GM21576 (cell line): ENCODE results near the gene AHSG.

Experiments
- ATAC-seq: cut with Tn5 transposase; IDR thresholded peaks from one replicate; pipeline ENCODE4 v1.9.1; 2021; ENCODE audit warnings: mild to moderate bottlenecking, moderate library complexity; ENCODE audit not compliant: unreplicated experiment

AHSG gene

DNA sequence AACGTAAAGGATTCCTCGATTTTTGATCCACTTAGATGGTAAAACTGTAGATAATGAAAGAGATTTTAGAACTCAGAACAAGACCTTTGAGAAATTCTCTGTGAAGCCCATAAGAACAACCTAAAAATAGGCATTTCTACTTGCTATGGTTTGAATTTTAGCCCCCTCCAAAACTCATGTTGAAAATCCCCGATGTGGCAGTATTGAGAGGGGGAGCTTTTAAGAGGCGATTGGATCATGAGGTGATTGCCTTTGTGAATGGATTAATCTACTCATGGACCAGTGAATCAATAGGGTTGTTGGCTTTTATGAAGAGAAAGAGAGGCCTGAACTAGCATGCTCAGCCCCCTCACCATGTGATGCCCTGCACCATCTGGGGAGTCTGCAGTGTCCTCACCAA lies 20.2 kb upstream of the AHSG start:
- ATAC-seq = no peak

DNA sequence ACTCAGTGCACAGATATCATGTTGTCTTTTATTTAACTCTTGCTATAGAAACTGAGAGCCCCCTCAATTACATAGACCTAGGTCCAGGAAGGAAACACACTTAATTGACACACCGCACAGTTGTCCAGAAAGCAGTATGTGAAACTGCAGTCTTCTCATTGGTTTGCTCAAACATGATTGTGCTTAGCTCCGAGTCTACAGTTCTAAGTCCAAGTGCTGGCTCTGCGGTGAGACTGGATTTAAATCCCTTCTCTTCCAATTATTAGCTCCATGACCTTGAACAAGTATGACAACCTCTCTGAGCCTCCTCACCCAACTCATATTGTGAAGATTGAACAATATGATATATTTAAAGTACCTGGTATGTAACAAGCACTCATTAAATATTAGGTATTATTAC lies 19.0 kb upstream of the AHSG start:
- no peak for ATAC-seq

DNA sequence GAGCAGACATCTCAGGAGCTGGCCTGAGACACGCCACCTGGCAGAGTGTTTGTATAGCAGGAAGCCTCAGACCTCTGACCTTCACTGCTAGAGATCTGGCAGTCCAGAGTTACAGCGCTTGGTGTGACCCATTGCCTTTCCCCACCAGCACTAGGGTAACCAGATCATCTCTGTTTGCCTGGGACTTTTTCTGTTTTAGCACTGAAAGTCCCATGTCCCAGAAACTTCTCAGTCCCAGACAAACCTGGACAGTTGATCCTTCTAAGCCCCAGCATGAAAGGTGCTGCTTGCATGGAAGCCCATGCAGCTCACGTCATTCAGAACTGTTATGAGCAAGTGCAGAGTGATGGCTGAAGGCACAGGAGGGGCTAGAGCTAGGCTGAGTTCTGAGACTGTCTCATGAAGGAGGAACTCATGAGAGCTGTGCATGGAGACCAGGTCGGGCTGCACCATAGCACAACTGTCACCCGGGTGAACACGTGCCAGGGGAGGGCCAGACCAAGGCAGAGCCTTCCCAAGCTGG lies 18.2 kb upstream of the AHSG start:
- no peak for ATAC-seq

DNA sequence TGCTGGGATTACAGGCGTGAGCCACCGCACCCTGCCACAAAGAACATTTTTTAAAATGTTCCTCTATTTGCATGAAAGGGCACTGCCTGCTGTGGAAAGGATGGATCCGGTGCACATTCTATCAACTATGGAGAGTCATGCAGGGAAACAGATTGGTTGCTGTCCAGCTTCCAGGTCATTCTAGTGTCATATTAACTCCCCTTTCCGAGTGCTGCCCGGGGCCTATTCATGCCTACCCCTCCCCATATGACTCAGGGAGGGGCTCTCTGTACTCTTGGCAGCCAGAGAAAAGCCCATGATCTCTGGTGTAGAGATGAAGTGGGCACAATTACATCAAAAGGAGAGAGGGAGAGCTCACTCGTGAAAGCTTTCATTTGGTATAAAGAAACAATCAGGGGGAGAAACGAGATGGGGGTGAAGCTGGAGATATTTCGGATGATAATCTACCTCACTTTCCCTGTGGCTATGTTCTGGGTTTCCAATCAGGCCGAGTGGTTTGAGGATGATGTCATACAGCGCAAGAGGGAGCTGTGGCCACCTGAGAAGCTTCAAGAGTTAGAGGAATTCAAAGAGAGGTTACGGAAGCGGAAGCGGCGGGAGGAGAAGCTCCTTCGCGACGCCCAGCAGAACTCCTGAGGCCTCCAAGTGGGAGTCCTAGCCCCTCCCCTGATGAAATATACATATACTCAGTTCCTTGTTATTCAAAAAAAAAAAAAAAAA lies 16.1 kb upstream of the AHSG start:
- ATAC-seq = no peak

DNA sequence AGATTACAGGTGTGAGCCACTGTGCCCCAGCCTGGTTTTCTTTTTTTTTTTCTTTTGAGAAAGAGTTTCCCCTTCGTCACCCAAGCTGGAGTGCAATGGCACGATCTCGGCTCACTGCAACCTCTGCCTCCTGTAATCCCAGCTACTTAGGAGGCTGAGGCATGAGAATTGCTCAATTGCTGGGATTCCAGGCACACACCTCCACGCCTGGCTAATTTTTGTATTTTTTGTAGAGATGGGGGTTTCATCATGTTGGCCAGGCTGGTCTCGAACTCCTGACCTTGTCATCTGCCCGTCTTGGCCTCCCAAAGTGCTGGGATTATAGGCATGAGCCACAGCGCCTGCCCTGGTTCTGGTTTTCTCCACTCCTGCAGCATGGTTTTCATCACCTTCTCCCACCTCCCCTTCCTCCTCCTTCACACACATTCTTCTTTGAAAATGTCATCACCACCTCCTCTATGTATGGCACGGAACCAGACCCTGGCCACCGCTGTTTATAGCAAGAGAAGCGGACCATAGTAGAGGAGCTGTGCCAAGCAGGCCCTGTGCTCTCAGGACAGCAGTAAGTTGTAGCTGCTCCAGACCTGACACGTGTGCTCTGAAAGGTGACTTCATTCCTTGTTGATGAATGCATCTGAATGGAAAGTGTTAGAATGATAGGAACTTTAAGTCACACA lies 14.6 kb upstream of the AHSG start:
- no peak for ATAC-seq

DNA sequence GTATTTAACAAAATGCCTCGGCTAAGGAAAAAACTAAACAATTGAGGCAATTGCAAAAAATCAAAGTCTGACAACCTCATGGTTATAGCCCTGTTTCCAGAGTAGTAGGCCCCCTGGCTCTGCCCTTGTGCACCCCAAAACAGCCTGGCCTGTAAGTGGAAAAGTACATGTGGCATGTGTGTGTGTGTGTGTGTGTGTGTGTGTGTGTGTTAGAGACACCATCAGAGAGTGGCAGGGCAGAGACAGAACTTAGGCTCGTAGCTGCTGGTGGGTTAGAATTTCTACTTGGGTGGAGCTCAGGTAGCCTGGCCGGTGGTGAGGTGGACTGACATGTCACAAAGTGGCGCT lies 14.1 kb upstream of the AHSG start:
- ATAC-seq = no peak

DNA sequence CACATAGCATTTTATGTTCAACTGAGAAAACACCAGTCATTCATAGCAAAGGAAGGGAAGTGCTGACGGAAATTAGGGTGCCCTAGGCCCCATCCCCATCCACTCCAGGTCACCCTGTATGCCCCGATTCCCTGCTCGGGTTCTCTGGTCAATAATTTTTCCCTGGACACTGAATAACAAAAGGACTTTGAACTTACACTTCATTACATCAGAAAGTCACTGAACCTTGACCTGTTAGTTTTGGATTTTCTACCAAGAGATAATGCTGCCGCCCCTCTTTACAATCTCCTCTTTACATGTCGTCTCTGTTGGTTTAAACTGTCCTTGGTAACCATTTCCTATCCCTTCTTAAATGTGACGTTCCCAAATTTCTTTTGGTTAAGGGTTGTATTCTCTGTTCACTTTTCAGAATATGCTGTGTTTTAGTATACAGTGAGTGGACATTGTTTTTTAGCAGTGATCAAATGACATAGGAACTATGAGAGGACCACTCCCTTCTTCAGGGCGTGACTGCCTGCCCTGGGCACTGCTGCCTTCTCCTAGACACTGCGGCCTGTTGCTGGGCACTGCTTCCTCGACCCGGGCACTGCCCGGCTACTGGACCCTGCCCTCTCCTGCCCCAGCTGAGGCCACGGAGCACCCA lies 13.6 kb upstream of the AHSG start:
- ATAC-seq = no peak

DNA sequence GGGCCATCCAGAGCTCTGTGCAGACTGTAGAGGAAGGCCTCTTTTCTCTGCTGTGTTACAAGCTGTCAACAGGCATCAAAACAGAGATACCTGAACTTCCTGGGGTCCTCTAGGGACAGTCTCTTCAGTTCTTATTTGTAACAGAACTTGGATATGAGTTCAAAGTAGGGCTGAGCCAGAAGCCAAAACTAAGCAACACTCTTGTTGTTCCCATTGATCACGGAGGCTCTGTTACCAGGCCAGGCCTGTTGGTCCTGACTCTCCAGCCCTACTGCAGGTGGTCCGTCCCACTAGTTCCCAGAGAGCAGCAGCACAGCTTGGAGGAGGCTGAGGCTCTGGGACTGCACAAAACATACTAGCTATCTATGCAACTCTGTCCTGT lies 13.1 kb upstream of the AHSG start:
- no peak for ATAC-seq

DNA sequence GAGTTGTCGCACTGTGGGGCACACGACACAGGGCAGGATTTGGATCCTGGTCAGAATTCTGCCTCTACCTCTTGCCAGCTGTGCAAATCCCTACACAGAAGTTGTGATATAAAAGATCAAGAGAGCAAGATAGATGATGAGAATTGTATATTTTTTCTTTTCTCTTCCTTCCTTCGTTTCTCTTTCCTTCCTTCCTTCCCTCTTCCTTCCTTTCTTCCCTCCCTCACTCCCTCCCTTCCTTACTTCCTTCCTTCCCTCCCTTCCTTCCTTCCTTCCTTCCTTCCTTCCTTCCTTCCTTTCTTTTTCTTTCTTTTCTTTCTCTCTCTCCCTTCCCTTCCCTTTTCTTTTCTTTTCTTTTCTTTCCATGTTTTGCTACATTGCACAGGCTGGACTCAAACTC lies 12.0 kb upstream of the AHSG start:
- no peak for ATAC-seq

DNA sequence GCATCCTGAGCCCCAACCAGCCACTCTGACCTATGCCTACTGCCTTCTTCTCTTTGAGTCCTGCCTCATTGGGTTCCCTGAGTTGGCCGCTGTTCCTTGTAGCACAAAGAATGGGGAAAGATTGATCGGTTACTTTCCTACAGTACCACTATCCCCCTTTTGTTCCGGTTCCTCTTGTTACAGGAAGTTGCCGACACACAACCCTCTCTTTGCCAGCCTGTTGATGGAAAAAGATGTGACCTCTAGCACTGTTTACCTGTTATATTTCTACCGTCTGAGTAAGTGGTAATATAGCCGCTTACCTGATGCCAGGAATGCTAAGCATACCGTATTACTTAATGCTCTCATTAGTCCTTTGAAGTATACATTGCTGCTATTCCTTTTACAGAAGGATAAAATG lies 9.7 kb upstream of the AHSG start:
- no peak for ATAC-seq

DNA sequence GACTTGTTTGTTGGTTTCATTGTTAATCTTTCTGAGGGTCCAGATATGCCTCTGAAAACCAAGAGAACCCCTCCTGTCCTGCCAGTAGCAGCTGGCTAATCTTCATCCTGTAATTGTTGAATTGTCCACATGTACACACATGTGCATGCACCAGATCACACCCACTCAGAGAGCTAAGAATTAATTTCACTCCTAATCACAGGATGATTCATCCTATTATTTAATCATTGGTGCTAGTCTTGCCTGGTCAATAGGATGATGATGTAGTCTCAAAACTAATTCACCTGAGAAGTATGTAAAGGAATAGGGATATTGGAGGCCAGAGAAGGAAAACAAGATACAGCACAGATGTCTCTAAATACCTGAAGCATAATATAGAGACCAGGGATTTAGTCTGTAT lies 7.8 kb upstream of the AHSG start:
- no peak for ATAC-seq

DNA sequence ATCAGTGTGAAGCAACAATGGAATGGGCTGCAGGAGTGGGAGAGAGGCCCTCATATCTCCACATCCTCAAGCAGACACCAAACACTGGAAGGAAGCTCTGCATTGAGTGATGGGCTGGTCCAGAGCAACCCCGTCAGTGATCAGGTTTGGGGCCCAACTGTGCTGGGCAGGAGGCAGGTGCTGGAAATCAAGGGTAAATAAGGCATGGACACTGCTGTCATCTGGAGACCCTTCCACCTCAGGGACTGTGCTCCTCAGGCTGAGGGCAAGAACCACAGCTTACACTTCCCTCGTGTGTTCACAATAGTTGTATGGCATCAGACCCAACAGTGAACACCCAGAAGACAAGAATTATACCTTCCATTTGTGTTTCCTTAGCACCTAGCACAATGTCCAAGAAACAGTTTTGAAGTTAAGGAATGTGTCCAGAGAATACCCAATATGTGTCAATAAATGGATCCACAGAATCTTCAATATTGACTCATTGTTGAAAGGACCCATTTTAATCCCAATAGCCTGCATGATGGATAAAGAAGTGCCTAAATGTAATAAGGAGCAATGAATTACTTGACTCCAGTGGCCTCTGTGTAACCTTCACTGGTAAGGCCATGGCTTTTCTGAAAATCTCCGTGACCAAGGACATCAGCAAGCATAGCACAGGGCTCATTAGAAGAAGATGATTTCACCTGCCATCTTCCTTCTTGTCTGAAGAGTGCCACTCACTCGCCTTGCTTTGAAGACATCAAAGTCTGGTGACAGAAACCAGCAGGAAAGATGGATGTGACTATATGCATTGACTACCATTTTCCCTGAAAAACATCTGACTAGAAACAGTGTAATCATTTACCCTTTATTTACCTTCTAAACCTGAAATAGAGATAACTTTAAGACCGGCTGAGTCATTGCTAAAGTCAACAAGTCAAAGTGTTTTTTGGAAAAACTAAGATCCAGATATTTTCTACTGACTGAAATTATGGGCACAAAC lies 7.0 kb upstream of the AHSG start:
- ATAC-seq = no peak

DNA sequence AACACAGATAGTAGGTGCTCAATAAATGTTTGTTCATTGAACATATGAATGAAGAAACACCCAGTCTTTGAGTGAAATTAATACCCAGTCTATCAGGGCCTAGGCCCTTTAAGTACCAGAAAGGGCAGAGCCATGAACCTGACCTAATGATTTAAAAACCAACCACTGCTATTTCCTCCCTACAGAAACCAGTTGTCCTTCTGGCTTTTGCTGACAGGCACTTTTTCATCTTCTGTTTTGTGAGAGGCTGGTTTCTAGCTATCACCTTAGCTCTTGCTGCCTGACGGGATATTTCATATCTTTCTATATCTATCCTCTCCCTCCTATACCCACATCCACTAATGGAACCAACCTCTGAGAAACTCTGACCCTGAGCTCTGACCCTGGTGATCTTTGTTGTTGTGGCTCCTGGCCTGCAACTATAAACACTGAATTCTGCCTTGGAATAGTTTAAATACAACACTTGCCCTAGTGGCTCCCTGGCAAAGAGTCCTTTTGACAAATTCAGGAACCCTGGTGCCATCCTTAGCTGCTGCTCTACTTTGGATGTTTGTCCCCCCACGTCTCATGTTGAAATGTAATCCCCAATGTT lies 4.1 kb upstream of the AHSG start:
- ATAC-seq = no peak

DNA sequence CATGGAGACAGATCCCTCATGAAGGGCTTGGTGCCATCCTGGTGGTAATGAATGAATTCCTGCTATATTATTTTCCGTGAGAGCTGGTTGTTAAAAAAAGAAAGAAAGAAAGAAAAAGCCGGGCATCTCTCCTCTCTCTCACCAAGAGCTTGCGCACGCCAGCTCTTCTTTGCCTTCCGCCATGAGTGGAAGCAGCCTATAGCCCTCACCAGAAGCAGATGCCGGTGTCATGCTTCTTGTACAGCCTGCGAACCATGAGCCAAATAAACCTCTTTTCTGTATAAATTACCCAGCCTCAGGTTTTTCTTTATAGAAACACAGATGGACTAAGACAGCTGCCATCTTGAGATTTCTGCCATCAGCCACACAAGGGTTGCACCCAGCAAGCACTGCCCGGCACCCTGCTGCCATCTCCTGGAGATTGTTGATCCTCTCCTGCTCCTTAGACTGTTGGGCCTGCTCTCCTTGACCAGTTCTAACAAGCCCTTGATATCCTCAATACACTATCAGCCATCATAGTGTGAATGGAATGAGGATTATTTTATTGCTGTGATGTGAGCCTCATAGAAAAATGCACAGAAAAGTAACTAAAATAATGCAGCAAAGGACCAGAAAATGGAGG lies 3.5 kb upstream of the AHSG start:
- no peak for ATAC-seq

DNA sequence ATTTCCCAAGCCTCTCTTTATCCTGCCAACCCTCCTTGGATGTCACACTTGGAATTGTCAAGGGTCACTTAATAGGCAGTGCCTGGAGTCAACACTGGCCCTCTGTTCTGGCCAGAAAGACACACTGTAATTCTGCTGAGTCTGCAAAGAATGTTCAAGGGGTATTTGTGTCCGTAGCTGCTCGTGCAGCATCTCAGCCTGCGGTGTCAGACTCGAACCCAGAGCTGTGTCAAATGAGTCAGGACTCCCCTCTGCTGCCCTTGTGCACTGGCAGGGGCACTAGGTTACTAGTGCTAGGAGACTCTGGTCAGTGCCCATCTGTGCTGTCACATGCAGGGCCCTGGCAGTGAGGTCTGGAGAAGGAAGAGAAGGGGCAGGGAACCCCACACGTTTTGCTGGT lies 795 bp upstream of the AHSG start:
- ATAC-seq = no peak

DNA sequence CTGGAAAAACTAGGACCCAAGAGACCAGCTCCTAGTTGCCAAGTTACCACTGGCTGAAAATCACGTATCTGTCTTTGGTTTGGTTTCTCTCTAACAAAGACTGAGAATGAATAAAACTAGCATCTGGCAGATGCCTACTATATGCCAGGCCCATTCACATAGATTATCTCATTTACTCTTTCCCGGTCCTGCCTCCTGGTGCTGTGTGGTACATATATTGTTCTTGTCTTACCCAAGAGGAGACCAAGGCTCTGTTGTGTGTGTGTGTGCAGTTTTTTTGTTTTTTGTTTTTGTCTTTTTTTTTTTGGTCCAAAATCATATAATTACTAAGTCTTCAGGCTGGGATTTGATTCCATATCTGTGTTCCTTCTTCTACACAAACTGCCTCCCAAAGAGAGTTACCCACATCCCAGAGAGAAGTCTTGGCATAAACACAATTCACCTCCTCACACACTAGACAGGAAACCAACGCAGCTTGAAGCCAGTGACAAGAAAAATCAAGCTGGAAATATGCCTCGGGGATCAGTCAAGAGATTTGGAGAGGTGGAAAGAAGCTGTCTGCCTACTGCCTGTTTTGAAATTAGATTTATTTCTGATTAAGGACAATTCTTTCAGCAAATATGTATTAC lies 891 bp downstream of the AHSG start:
- ATAC-seq = no peak

DNA sequence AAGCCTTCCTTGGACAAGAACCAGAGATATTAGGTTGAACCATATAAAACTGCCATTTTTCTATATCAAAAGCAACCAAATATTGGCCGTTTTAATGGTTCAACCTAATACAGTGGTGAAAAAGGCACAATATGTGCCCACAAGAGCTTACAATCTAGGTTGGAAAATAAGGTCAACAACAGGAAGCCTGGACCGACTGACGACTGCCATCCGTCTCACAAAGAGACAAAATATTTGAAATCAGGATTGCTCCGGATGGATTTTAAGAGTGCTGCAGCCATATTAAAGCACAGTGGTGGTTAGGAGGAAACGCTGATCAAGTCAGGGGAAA lies 1.4 kb downstream of the AHSG start:
- ATAC-seq = no peak

DNA sequence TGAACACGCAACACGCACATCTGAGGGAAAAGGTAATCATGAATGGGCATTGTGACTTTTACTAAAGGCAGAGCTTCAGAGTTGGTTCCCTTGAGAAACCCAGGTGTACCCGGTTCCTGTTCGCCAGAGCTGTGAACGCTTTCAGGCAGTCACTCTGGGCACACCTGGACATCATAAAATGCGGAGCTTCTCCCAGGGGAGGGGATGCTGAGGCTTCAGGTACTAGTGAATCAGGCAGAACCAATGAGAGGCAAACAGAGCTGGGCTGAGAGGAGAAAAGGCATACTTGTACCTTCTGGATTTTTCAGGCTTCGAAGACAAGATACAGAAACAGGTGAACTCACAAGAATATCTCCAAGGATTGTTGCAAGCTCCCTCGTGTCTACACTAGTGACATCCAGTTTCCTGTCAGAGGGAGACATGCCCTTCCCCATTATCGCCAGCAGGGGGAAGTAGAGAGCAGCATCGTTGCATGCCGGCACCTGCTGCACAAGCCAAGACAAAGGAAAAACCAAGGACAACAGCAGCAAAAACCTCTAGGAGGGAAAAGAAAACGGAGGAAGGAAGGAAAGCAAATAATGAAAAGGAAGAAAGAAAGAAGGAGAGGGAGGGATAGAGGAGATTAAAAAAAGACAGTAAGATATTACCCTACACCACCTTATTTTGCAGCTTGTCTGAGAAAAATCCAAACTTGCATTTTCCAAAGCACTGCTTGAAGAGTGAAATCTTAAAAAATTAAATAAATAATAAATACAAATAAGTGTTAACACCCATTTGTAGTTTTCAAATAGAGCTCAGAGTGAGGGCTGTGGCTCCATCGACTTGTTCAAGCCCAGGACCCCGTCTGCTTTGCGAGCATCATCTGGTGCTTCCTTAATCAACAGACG lies 2.0 kb downstream of the AHSG start:
- peak; percentile 51 for ATAC-seq

DNA sequence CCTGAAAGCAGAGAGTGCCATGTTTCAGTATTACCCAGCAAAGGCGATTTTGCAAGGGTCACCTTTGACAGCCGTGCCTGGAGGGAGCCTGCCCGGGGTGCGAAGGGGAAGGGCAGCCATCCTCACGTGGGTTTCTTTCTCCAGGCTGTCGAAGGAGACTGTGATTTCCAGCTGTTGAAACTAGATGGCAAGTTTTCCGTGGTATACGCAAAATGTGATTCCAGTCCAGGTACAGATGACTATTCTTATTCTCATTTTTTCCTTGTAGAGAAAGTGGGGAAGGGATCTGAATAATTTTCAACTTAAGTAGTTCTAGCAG lies 3.4 kb downstream of the AHSG start:
- ATAC-seq = no peak
